ENCODE data around the gene SPAG9.

Gene SPAG9

DNA sequence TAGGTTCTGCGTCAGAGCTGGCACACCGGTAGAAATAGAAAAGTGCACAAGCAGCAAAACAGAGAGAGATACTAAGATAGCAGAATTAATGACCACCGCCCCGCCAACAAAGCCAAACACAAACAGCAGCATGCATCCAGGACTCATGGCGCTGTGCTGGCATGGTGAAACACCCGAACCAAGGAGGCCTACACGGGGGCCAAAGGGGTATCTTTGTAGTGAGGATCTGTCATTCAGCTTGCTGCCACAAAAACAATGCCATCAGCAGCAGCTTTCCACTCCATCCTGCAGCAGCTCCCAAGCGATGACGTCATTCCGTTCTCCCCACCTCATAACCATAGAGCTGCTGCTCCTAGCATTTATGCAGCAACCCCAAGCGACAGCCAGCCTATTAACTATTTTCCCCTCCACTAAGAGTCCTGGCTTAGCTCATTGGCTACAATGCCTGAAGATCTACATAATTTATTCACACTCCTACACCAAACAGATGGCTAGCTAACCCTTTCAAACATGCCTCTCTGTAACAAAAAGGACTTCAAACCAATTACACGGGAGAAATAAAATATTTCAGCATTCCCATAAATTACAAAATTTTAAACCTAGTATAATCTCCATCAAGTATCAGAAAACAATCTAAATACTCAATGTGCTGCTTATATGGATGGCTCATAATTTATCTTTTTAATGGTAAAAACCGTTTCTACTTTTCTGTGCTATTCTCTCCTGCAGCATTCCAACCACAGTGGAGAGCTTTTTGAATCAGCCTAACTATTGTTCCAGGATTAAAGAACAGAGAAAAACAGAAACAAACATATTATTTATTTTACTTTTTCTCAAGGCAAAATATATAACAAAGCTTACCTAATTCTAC lies 73.9 kb downstream of the SPAG9 start:
- TF ChIP-seq TAF1 (IDR thresholded peaks at IDR 0.05; ENCODE audit: borderline replicate concordance, low read depth, low read length) = no peak
- no peak for TF ChIP-seq POLR2A (IDR thresholded peaks at IDR 0.05; ENCODE audit: low read depth, low read length)
- TF ChIP-seq POLR2AphosphoS5 (IDR thresholded peaks at IDR 0.05; ENCODE audit: low read depth, low read length) = no peak

DNA sequence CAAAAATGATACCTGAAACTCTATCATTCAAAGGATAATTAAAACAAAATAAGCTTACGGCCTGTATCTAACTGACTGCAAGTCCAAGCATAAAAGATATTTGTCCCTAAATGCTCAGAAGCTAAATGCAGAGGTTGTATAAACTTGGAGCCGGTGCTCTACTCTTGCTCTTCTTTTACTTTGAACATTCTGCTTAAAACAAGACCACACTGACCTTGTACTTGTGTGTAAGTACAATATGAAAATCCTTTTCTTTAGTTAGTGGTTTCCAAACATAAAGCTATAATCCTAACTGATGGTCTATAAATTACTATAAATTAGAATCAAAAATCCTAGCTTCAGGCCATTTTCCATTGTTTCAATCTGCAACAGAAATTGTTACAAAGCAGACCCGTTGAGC lies 74.6 kb downstream of the SPAG9 start:
- no peak for DNase-seq (ENCODE audit: insufficient read length)

More for the DNA sequence above, 73.9 kb downstream of the SPAG9 start:
- no peak for FAIRE-seq
- DNase-seq (ENCODE audit: insufficient read length) = no peak

DNA sequence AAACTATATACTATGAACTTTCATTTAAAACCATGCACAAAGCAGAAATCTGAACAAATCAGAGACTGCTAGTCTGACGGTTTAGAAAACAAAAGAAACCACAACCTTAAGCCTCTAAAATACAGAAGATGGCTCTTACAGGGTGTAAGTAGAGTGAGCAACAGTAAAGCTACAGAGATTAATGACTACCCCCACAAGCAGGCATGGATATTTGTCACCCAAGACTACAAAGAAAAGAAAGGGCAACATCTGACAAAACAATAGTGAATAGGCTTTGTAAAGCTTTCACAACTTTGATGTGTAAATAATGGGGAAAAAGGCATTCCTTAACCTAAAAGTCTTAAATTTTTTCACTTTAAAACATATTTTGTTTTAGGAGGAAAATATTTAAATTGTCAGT lies 75.0 kb downstream of the SPAG9 start:
- no peak for TF ChIP-seq TAF1 (IDR thresholded peaks at IDR 0.05; ENCODE audit: borderline replicate concordance, low read depth, low read length)
- no peak for TF ChIP-seq POLR2A (IDR thresholded peaks at IDR 0.05; ENCODE audit: low read depth, low read length)
- no peak for TF ChIP-seq POLR2AphosphoS5 (IDR thresholded peaks at IDR 0.05; ENCODE audit: low read depth, low read length)
- FAIRE-seq = no peak
- no peak for DNase-seq (ENCODE audit: insufficient read length)

More for the DNA sequence above, 74.6 kb downstream of the SPAG9 start:
- FAIRE-seq = no peak
- TF ChIP-seq POLR2AphosphoS5 (IDR thresholded peaks at IDR 0.05; ENCODE audit: low read depth, low read length) (no peak), TAF1 (IDR thresholded peaks at IDR 0.05; ENCODE audit: borderline replicate concordance, low read depth, low read length) (no peak), POLR2A (IDR thresholded peaks at IDR 0.05; ENCODE audit: low read depth, low read length) (no peak)

- TF ChIP-seq TAF1 (IDR thresholded peaks at IDR 0.05; ENCODE audit: borderline replicate concordance, low read depth, low read length) (no peak), POLR2AphosphoS5 (IDR thresholded peaks at IDR 0.05; ENCODE audit: low read depth, low read length) (no peak), POLR2A (IDR thresholded peaks at IDR 0.05; ENCODE audit: low read depth, low read length) (no peak)
- no peak for FAIRE-seq
- DNase-seq (ENCODE audit: insufficient read length) = no peak
Measured at GRCh38 chr17:51044976-51045375, 75.7 kb downstream of the SPAG9 start.

GRCh38 chr17:51036084-51036483 lies 84.6 kb downstream of the SPAG9 start:
- DNase-seq (ENCODE audit: insufficient read length) = no peak
- TF ChIP-seq TAF1 (IDR thresholded peaks at IDR 0.05; ENCODE audit: borderline replicate concordance, low read depth, low read length) (no peak), POLR2AphosphoS5 (IDR thresholded peaks at IDR 0.05; ENCODE audit: low read depth, low read length) (no peak), POLR2A (IDR thresholded peaks at IDR 0.05; ENCODE audit: low read depth, low read length) (no peak)
- no peak for FAIRE-seq

DNA sequence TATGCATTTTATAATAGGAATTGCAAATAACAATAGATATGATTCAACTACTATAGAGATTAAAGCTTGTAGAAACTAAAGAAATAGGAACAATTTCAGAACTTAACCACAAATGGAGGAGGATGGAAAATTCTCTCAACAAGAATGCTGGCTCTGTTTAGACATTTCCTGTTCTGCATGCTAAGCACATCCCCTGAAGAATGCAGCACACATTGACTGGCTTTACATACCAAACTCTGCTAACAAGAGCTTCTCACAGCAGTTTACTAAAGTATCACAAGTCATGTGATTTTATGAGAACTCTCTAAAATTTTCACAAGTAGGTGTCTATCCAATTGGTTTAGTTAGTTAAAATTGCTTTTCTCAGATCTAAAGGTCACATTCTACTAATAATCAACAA lies 85.2 kb downstream of the SPAG9 start:
- DNase-seq (ENCODE audit: insufficient read length) = no peak
- TF ChIP-seq POLR2A (IDR thresholded peaks at IDR 0.05; ENCODE audit: low read depth, low read length) (no peak), TAF1 (IDR thresholded peaks at IDR 0.05; ENCODE audit: borderline replicate concordance, low read depth, low read length) (no peak), POLR2AphosphoS5 (IDR thresholded peaks at IDR 0.05; ENCODE audit: low read depth, low read length) (no peak)
- no peak for FAIRE-seq

GRCh38 chr17:51034800-51035199 lies 85.9 kb downstream of the SPAG9 start:
- DNase-seq (ENCODE audit: insufficient read length) = no peak
- TF ChIP-seq TAF1 (IDR thresholded peaks at IDR 0.05; ENCODE audit: borderline replicate concordance, low read depth, low read length) (no peak), POLR2AphosphoS5 (IDR thresholded peaks at IDR 0.05; ENCODE audit: low read depth, low read length) (no peak), POLR2A (IDR thresholded peaks at IDR 0.05; ENCODE audit: low read depth, low read length) (no peak)
- FAIRE-seq = no peak

DNA sequence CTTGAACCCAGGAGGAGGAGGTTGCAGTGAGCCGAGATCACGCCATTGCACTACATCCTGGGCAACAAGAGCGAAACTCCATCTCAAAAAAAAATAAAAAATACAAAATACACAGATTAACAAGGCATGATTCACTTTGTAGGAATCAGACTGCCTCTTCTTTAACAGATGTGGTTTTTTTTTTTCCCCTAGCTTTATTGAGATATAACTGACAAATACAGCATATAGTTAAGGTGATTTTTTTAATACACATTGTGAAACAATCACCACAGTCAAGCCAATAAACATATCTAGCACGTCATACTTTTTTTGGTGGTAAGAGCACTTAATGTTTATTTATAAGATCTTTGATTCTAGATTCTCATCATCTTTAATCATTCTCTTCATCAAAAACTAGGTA lies 87.8 kb downstream of the SPAG9 start:
- DNase-seq (ENCODE audit: insufficient read length) (no peak), FAIRE-seq (no peak)
- no peak for TF ChIP-seq POLR2AphosphoS5 (IDR thresholded peaks at IDR 0.05; ENCODE audit: low read depth, low read length)
- TF ChIP-seq POLR2A (IDR thresholded peaks at IDR 0.05; ENCODE audit: low read depth, low read length) = no peak
- no peak for TF ChIP-seq TAF1 (IDR thresholded peaks at IDR 0.05; ENCODE audit: borderline replicate concordance, low read depth, low read length)

GRCh38 chr17:51029568-51030463 lies 90.9 kb downstream of the SPAG9 start:
- TF ChIP-seq POLR2A (IDR thresholded peaks at IDR 0.05; ENCODE audit: low read depth, low read length) (no peak), TAF1 (IDR thresholded peaks at IDR 0.05; ENCODE audit: borderline replicate concordance, low read depth, low read length) (no peak), POLR2AphosphoS5 (IDR thresholded peaks at IDR 0.05; ENCODE audit: low read depth, low read length) (no peak)
- DNase-seq (ENCODE audit: insufficient read length) = no peak
- FAIRE-seq = peak; percentile 24

DNA sequence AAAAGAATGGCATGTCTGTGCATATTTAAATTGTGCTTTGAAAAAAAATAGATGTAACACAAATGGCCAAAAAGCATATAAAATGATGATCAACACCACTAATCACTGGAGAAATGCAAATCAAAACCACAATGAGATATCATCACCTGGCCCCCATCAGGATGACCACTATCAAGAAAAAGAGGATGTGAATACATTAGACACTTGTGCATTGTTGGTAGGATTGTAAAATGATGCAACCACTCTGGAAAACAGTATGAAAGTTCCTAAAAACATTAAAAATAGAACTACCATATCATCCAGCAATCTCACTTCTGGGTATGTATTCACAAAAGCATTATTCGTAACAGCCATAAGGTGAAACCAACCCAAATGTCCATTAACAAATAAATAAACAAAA lies 91.5 kb downstream of the SPAG9 start:
- FAIRE-seq = no peak
- no peak for TF ChIP-seq TAF1 (IDR thresholded peaks at IDR 0.05; ENCODE audit: borderline replicate concordance, low read depth, low read length)
- TF ChIP-seq POLR2A (IDR thresholded peaks at IDR 0.05; ENCODE audit: low read depth, low read length) = no peak
- no peak for TF ChIP-seq POLR2AphosphoS5 (IDR thresholded peaks at IDR 0.05; ENCODE audit: low read depth, low read length)
- no peak for DNase-seq (ENCODE audit: insufficient read length)

- FAIRE-seq = no peak
- no peak for DNase-seq (ENCODE audit: insufficient read length)
- TF ChIP-seq POLR2AphosphoS5 (IDR thresholded peaks at IDR 0.05; ENCODE audit: low read depth, low read length) = no peak
- no peak for TF ChIP-seq POLR2A (IDR thresholded peaks at IDR 0.05; ENCODE audit: low read depth, low read length)
- no peak for TF ChIP-seq TAF1 (IDR thresholded peaks at IDR 0.05; ENCODE audit: borderline replicate concordance, low read depth, low read length)
Measured at GRCh38 chr17:51028176-51028863, 92.3 kb downstream of the SPAG9 start.

Data from GM12892 (cell line).